Right kidney (tissue), 9 donors: ENCODE measurements around the gene NCAM2.

Experiments used
- DNase-seq: peaks from one replicate; pipeline ENCODE4 v3.0.0-alpha.2; 2016
- long read RNA-seq, 8 donors: transcript quantifications; one replicate each; lab custom pipeline, GENCODE V29; 2026

Gene NCAM2
- long read RNA-seq, donor 1, full-length matches to known transcripts, result 1 of 1 reads
- long read RNA-seq, donor 1, partial matches to known transcripts, result 0 of 1 reads
- long read RNA-seq, donor 1, other reads (novel, unspliced or antisense), result 0 of 1 reads
- long read RNA-seq, donor 2, result 0 reads
- long read RNA-seq, donor 3, result 0 reads
- long read RNA-seq, donor 4, result 0 reads
- long read RNA-seq, donor 5, result 0 reads
- long read RNA-seq, donor 6, full-length matches to known transcripts, result 1 of 1 reads
- long read RNA-seq, donor 6, partial matches to known transcripts, result 0 of 1 reads
- long read RNA-seq, donor 6, other reads (novel, unspliced or antisense), result 0 of 1 reads
- long read RNA-seq, donor 7, full-length matches to known transcripts, result 1 of 1 reads
- long read RNA-seq, donor 7, partial matches to known transcripts, result 0 of 1 reads
- long read RNA-seq, donor 7, other reads (novel, unspliced or antisense), result 0 of 1 reads
- long read RNA-seq, donor 8, result 0 reads

GRCh38 chr21:20997636-20998455 is at the start of gene NCAM2:
NCAM2 (plus strand) TSS chr21:20998409.
- peak; percentile 80 for DNase-seq

- no peak for DNase-seq
These were observed 48.3 kb upstream of the NCAM2 start for GRCh38 chr21:20949884-20950283.

GRCh38 chr21:20965816-20966215 is 32.4 kb upstream of the NCAM2 start:
- no peak for DNase-seq

- DNase-seq, result no peak
These were observed 29.8 kb upstream of the NCAM2 start for GRCh38 chr21:20968391-20968790.

DNA sequence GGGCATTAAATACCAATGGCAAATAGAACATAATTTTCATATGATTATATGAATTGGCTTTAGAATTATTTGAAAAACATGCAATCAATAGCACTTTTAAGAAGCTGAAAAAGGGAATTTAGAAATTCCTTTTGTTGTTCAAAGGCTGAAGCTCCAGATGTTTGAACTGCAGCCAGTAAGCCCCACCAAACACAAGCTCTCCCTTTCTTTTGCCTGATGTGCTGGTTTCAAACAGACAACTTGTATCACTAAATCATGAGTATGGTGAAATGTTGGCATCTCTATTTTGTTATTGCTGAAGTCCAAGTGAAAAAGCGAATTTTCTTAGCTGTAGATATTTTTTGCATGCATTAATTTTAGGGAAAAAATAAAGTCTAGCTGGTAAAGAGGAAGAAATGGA is 27.5 kb upstream of the NCAM2 start:
- no peak for DNase-seq

- DNase-seq, result no peak
These were observed 26.8 kb upstream of the NCAM2 start for GRCh38 chr21:20971296-20971921.

DNA sequence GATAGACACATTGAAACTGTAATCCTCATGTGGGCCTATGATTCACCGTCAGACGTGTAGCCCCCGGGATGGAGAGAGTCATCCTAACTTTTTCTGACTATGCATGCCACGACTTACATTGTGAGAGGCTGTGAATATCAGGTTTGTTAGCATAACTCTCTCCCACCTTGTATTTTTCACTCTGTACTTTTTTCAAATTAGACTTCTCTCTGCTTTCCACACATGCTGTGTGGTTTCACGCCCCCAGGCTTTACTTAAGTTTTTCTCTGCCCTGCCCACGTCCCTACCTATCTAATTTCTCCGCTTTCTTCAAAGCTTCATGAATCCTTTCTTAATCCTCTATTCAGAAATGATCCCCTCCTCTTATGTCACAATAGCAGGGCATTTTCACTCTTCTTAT is 3.4 kb upstream of the NCAM2 start:
- no peak for DNase-seq

- DNase-seq, result no peak
These were observed 1.5 kb upstream of the NCAM2 start for GRCh38 chr21:20996421-20997310.

DNA sequence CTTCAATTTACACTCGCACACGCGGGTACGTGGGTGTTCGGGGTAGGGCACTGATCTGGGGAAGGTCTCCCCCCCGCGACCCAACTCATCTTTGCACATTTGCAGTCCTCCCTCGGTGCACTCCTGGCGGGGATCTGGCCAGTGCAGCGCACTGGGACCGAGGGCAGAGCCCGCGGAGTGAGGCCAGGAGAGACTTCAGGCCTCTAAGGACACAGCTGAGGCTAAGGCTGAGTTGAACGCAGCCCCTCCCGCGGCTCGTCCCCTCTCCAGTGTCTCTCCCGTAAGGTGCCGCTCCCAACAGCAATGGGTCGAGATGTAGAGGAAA is 936 bp upstream of the NCAM2 start:
- DNase-seq, result peak; percentile 36

DNA sequence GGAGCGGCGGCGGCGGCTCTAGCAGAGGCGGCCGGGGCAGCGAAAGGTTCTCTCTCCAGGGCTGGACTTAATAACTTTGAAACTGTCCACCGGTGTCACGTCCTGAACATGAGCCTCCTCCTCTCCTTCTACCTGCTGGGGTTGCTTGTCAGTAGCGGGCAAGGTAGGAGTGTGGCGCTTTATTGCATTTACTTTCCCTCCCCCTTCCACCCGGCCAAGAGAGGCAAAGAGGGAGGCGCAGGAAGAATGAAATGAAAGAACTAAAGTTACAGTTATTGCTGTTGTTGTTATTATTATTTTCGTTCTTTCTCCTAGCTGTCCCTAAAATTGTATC is 214 bp downstream of the NCAM2 start:
- peak; percentile 77 for DNase-seq

DNA sequence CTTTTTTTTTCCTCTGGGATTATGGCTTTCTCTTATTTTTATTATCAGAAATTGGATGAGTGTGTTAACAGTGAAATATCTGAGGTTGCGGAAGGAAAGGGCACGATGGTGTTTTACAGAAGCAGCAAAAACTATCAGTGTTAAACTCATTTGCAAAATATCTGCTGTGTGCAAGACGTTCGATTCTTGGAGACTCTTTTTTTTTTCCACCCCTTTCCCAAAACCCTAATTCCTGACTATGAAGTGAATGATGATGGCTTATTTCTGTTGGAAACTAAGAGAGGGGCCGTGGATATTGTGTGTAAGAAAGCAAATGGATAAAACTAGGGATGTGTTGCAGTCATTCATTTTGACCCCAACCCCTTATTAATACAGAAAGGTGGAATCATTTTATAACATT is 677 bp downstream of the NCAM2 start:
- DNase-seq, result peak; percentile 8

DNA sequence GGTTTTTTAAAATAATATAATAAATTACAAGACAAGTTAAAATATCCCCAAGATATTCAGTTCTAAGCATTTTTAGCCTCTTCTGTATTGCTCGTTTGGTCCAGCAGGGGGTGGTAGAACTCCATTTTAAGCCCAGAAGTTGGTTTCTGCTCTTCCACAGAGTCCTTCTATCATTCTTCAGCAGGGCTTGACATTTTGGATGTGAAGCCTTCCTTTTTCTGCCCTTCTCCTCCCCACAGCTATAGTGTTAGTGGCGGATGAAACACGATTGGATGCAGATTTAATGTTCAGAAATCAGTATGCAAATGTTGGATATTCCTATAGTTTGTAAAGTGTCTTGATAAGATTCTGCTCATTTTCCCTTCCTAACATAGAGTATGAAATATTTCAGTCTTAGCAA is 1.4 kb downstream of the NCAM2 start:
- peak; percentile 7 for DNase-seq

- no peak for DNase-seq
These were observed 2.5 kb downstream of the NCAM2 start for GRCh38 chr21:21000591-21001175.

DNA sequence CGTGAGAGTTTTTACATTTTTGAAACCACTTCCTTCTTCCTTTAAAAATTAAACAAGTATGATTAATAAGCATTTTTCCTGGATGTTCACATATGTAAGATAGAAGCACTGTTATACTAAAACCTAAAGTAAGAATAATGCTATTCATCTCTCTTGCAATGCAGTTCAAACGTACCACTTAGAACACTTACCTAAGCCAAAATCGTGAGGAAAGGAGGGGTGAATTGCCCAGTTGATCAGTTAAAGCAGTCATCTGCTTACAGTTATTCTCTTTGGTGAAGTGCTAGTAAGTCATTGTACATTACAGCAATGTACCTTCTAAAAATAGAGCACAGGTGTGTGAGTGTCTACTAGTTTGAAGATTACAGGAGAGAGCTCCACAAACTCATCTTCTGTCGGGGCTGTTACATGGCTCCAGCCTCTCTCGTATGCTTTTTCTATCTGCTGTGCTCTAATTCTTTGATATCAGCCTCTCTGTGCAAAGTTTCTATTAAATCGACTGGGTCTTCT is 3.4 kb downstream of the NCAM2 start:
- DNase-seq, result no peak

DNA sequence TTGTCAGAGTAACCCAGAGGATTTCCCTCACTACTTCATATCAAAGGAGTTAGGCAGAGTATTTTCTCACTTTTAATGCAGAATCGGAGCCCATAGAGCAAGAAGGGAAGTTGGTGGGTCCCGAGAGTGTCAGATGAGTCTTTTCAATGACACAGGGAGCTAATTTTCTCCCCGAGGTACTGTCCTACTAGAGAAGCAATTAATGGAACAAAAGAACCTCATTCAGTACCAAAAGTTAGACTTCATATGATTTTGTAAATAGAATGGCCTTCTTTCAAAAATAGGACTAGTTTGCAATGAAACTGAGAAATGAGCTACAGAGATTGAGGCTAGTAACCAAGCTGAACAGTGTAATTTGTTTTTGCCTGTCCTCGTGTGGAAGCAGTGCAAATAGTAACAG is 3.9 kb downstream of the NCAM2 start:
- no peak for DNase-seq

DNA sequence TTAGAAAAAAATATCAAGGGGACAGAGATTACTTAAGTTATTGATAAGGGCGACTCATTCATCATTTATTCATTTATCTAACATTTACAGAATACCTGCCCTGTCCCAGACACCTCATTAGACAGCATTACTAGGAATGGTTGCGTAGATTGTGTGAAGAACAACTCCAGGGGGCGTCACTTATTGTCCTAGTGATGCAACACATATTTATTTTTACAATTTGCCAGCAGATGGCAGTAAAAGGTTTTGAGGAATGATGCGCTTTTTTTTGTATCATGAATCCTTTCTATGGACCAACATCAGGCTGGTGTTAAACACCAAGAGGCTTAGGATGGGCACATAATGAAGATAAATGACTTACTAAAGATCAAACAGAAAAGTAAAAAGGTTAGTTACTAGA is 5.5 kb downstream of the NCAM2 start:
- DNase-seq, result no peak

DNA sequence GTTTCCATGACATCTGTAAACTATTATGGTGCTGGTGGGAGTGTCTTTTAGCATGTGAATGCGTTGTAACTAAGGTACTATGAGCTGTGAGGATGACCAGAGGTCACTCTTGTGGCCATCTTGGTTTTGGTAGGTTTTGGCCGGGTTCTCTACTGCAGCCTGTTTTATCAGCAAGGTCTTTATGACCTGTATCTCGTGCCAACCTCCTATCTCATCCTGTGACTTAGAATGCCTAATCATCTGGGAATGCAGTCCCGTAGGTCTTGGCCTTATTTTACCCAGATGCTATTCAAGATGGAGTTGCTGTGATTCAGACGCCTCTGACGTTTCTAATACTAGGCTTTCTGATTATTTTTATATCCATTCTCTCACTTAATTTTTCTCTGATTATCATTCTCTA is 9.4 kb downstream of the NCAM2 start:
- no peak for DNase-seq

DNA sequence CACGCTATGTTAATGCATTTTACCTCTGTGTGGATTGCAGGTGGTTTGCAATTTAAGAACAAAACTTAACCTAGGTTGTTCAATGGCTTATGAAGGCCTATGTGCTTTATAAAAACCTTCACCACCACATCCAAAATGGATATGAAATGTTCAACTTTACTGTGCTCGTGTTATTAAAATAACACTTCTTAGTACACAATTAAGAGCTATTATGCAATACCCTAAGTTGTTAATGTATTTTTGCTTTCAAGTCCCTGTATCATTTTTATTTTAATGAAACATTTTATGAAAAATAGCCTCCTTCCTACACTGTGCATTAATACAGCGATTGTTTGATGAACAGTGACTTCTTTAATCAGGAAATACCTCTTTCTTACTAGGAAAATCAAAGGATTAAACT is 12.0 kb downstream of the NCAM2 start:
- DNase-seq, result no peak

DNA sequence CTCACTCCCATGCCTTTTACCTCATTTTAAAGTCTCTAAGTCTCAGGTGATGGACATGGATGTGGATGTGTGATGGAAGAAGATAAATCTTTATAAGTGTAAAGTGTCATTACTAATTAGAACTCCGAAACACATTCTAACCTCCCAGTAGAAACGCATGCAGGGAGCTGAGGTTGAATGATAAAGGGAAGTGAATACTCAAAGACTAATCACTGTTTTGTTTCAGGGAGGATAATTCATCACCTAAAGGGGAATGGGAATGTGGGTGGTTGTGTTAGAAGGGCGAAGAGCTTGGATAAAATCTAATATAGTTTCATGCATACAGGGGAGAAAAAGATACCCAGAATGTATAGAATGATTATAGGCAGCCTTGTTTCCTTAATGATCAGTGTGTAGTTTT is 12.5 kb downstream of the NCAM2 start:
- DNase-seq, result no peak

DNA sequence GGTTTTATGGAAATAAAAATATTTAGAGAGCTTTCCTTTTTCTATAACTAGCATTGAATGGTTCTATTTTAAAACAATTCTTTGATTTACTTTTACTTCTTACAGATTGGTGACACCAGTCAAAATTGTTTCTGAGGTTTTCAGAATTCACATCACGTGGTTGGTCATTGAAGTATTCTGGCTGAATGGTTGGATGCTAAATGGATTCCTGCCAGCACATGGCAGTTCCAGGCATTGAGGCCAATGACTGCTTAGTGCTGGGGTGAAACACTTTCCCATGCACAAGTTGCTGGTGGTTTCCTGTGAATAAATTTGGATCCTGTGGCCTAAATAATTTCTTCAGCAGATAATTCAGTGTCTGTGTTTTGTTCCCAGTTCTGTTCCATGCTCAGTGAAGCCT is 20.6 kb downstream of the NCAM2 start:
- DNase-seq, result no peak

- DNase-seq, result no peak
These were observed 21.5 kb downstream of the NCAM2 start for GRCh38 chr21:21019681-21020080.

- DNase-seq, result no peak
These were observed 27.5 kb downstream of the NCAM2 start for GRCh38 chr21:21025742-21026141.
